ENCODE measurements around the gene INPP5J. TPM values are rescaled to one million over a fixed set of nuclear protein-coding genes. Genes with fewer than 3 reads are reported as not detected.
"Not testable (repeated sequence)": the region's sequence is repeated elsewhere in the genome, so short reads cannot be mapped to it uniquely, and the experiment has no call there.

The INPP5J gene
- total RNA-seq, 1 donor from 2014 or later = under 0.01 TPM

DNA sequence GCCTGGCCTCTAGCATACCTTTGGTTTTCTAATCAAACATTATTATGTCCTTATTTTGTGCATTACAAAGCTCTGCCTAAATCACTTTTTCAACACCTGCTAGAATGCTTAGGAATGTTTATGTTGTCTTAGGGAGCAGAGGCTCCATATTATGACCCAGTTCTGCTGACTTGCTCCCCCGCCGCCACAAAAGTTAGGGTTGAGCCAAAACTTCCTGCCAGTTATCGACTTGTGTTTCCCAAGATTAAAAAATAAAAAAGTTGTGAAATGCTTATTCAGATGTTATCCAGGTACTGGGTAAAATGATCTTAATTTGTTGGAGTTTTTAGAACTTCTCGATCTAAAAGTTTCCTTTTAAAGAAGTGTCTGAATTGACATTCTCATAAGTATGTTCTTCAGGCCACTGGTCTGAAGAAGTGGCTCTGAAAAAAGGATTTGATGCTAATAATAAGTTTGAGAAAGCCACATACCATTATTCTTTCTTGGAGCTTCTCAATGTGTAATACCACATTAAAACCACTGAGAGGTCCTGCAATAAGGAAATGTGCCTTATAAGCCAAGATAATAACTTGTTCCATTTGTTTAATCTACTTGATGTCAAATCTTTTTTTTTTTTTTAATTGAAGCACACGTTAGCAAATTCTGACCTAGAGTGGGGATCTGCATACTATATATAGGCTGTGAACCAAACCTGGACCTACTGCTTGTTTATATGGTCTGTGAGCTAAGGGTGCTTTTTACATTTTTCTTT is 39.4 kb downstream of the INPP5J start:
- no peak for DNase-seq (ENCODE audit: low read depth)
- TF ChIP-seq, protein P1, sequence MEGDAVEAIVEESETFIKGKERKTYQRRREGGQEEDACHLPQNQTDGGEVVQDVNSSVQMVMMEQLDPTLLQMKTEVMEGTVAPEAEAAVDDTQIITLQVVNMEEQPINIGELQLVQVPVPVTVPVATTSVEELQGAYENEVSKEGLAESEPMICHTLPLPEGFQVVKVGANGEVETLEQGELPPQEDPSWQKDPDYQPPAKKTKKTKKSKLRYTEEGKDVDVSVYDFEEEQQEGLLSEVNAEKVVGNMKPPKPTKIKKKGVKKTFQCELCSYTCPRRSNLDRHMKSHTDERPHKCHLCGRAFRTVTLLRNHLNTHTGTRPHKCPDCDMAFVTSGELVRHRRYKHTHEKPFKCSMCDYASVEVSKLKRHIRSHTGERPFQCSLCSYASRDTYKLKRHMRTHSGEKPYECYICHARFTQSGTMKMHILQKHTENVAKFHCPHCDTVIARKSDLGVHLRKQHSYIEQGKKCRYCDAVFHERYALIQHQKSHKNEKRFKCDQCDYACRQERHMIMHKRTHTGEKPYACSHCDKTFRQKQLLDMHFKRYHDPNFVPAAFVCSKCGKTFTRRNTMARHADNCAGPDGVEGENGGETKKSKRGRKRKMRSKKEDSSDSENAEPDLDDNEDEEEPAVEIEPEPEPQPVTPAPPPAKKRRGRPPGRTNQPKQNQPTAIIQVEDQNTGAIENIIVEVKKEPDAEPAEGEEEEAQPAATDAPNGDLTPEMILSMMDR (IDR thresholded peaks at IDR 0.05; ENCODE audit: insufficient read depth, low read length, severe bottlenecking) = no peak
- FAIRE-seq = no peak
- Histone ChIP-seq H3K4me3 (ENCODE audit: low read depth, low read length) (no peak overlapping the region), H3K36me3 (ENCODE audit: control insufficient read depth, insufficient read depth, low read length) (peaks cover 5% of the 10 kb centered on the region), H3K27me3 (ENCODE audit: control insufficient read depth, insufficient read depth, low read length) (no peaks in the 10 kb centered on the region)

- H3K27me3 ChIP-seq (ENCODE audit: control insufficient read depth, insufficient read depth, low read length) = no peaks in the 10 kb centered on the region
- no peak for FAIRE-seq
Observed at GRCh38 chr22:31170971-31171370, 48.2 kb downstream of the INPP5J start.

DNA sequence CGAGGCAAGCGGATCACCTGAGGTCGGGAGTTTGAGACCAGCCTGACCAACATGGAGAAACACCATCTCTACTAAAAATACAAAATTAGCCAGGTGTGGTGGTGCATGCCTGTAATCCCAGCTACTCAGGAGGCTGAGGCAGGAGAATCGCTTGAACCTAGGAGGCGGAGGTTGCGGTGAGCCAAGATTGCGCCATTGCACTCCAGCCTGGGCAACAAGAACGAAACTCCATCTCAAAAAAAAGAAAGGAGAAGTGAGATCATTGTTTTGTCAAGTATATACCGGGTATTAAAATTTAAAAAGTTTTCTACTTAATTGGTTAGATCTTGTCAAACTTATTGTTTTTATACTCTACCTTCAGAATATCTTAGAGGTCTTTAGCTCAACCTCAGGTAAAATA is 49.0 kb downstream of the INPP5J start:
- H3K4me3 ChIP-seq (ENCODE audit: low read depth, low read length); DNase-seq (ENCODE audit: low read depth); H3K36me3 ChIP-seq (ENCODE audit: control insufficient read depth, insufficient read depth, low read length); FAIRE-seq; H3K27me3 ChIP-seq (ENCODE audit: control insufficient read depth, insufficient read depth, low read length): not testable (repeated sequence)

More at GRCh38 chr22:31170971-31171370, 48.2 kb downstream of the INPP5J start:
- Histone ChIP-seq H3K4me3 (ENCODE audit: low read depth, low read length) (no peak overlapping the region), H3K36me3 (ENCODE audit: control insufficient read depth, insufficient read depth, low read length) (no peaks in the 10 kb centered on the region)
- DNase-seq (ENCODE audit: low read depth) = no peak
- TF ChIP-seq, protein P1 (IDR thresholded peaks at IDR 0.05; ENCODE audit: insufficient read depth, low read length, severe bottlenecking) = no peak

- FAIRE-seq = no peak
- peaks cover 2% of the 10 kb centered on the region for H3K36me3 ChIP-seq (ENCODE audit: control insufficient read depth, insufficient read depth, low read length)
- H3K4me3 ChIP-seq (ENCODE audit: low read depth, low read length) = no peak overlapping the region
- peak; percentile 95 for DNase-seq (ENCODE audit: low read depth)
- TF ChIP-seq, protein P1 (IDR thresholded peaks at IDR 0.05; ENCODE audit: insufficient read depth, low read length, severe bottlenecking) = no peak
- H3K27me3 ChIP-seq (ENCODE audit: control insufficient read depth, insufficient read depth, low read length) = no peaks in the 10 kb centered on the region
Observed at GRCh38 chr22:31173386-31174145, 50.8 kb downstream of the INPP5J start.

DNA sequence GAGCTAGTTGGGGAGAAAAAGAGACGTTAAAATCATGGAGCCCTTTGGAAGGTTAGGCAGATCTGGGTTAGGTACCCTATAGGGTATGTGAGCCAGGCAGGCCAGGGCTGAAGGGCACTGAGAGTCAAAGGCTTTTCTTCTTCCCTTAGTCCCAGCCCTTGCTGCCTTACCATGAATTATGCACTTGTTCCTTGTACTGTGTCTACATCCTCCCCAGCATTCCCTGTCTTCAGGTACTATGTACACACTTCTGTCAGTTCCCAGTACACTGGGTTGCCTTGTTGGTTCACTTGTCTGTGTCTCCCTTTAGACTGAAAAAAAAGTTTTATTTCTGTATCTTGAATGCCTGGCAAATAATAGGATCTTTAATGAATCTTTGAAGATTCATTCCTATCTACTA is 54.2 kb downstream of the INPP5J start:
- Histone ChIP-seq H3K4me3 (ENCODE audit: low read depth, low read length) (no peak overlapping the region), H3K27me3 (ENCODE audit: control insufficient read depth, insufficient read depth, low read length) (no peaks in the 10 kb centered on the region), H3K36me3 (ENCODE audit: control insufficient read depth, insufficient read depth, low read length) (peaks cover 2% of the 10 kb centered on the region)
- TF ChIP-seq, protein P1 (IDR thresholded peaks at IDR 0.05; ENCODE audit: insufficient read depth, low read length, severe bottlenecking) = no peak
- DNase-seq (ENCODE audit: low read depth) (no peak), FAIRE-seq (no peak)

DNA sequence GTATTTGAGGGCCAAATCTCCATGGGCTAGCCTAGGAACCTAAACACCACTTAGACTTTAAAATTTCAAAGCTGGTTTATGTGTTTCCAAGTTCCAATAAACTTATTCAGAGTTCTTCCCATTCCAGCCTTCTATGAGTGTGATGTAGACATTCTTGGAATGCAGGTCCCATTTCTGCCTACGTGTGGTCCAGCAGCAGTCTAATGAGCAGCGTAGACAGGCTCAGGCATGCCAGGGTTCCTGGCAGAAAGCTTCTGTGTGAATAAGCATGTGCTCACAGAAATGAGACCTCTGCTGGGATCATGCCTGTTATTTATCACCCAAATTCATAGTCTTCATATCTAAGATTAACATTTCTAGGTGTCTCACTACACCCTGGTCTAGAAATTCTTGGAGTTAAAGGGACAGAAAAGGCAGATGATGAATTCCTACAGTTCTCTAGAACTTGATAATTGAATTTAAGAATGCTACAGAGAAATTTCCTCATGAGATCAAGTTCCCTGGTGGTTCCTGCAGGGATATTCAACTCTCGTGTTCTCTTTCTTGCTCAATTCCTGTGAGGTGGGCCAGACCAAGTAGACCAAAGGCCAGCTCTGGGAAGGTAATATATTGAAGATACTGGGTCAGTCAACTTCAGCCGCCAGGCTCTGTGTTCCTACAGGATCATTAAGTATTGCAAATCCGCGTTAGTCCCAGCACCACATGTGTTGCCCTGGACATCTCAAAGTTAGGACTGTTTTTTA is 54.8 kb downstream of the INPP5J start:
- peaks cover 2% of the 10 kb centered on the region for H3K36me3 ChIP-seq (ENCODE audit: control insufficient read depth, insufficient read depth, low read length)
- FAIRE-seq = peak; percentile 93
- DNase-seq (ENCODE audit: low read depth) = peak; percentile 99
- no peak overlapping the region for H3K4me3 ChIP-seq (ENCODE audit: low read depth, low read length)
- TF ChIP-seq, protein P1 (IDR thresholded peaks at IDR 0.05; ENCODE audit: insufficient read depth, low read length, severe bottlenecking) = peak; percentile 0
- no peaks in the 10 kb centered on the region for H3K27me3 ChIP-seq (ENCODE audit: control insufficient read depth, insufficient read depth, low read length)
